AML-193 (cell line): Measurements from ENCODE around the gene CRISP1.
"Not testable (repeated sequence)": the region's sequence is repeated elsewhere in the genome, so short reads cannot be mapped to it uniquely, and the experiment has no call there.

ENCODE experiments used
- DNase-seq, 2 experiments: peaks; one replicate each; lab custom pipeline; 2025; lab: John Stamatoyannopoulos, UW

CRISP1 gene, protein sequence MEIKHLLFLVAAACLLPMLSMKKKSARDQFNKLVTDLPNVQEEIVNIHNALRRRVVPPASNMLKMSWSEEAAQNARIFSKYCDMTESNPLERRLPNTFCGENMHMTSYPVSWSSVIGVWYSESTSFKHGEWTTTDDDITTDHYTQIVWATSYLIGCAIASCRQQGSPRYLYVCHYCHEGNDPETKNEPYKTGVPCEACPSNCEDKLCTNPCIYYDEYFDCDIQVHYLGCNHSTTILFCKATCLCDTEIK

DNA sequence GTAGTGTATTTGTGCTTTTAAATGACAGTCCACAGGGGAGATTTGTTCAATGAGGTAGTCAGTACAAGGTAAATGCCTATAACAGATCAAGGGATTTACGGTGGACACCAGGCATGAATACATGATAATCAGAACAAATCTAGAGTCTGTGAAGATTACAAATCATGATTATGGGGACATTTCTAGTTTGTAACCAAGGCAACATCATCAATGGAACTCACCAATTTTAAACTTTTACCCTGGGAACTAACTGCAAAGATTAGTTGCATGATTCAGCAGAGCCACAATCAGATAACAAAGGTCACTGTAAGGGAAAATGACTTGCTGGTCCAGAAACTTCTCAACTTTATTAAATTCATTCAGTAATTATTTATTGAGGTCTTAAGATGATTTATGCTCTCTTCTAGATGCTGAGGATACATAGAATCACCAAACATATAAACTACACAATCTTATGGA, at the start of gene CRISP1:
CRISP1 (minus strand) TSS at position 51 of the 459 bp plus-strand sequence. CDS start 9,135 bp downstream, outside the sequence.
- no peak for DNase-seq

GRCh38 chr6:49915035-49915434, 48.7 kb upstream of the CRISP1 start:
- DNase-seq, result no peak

- DNase-seq, result no peak
Measured at GRCh38 chr6:49913636-49914375, 47.5 kb upstream of the CRISP1 start.

- no peak for DNase-seq
Measured at GRCh38 chr6:49912196-49912595, 45.9 kb upstream of the CRISP1 start.

- no peak for DNase-seq
Measured at GRCh38 chr6:49911252-49911651, 44.9 kb upstream of the CRISP1 start.

DNA sequence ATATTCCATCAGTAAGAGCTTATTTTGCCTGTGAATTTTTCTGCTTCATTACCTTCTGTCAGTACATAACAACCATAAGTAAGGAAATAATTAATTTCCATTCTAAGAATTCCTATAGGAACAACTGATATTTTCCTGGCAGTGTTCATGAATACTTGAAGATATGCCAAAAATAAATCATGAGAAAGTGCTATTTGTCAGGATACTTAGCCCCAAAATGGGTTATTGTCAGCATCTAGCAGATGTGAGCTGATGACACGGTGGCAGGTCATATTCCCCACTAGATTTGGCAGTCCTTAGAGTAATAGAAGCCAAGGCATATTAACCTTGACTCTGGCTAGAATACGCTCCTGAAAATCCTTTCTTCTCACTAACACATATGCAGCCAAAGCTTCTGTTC, 43.2 kb upstream of the CRISP1 start:
- no peak for DNase-seq

- DNase-seq, result no peak
Measured at GRCh38 chr6:49906526-49906925, 40.2 kb upstream of the CRISP1 start.

DNA sequence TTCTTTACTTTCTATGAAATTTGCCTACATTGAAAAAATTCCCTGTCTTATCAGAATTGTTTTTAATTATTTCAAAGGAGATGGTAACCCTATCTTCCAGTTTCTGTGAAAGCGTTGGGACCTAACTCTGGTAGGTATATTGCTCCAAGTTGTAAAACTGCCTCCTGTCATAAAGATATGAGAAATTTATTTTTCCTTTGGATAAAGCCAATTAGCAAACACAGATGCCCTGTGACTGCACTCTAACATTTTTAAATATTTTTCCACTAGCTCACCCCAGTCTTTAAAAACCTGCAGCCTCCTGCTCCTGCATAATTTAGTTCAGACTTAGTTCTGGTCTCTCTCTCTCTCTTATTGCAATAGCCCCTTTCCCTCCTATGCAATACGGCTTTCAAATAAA, 39.0 kb upstream of the CRISP1 start:
- no peak for DNase-seq

- no peak for DNase-seq
Measured at GRCh38 chr6:49902856-49903255, 36.5 kb upstream of the CRISP1 start.

DNA sequence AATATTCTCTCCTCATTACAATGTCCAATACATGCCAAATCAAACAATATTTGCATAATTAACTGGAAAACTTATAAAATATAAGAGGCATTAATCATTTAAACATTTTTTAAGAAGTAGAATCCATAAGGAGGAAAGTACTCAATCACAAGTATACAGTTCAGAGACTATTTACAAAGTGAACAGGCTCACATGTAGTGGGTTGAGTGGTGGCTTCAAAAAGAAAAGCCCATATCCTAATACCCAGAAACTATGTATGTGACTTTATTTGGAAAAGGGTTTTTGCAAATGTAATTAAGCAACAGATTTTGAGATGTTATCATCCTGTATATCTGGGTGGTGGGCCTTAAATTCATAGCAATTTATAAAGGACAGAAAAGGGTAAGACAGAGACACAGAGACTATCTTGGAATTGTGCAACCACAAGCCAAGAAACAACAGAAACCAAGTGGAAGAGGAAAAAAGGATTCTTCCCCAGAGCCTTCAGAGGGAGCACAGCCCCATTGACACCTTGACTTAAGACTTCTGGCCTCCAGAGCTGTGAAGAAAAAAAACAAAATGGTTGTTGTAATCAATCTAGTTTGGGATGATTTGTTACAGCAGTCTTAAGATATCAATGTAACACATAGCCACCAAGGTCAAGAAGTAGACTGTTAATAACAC, 32.7 kb upstream of the CRISP1 start:
- DNase-seq, result no peak

GRCh38 chr6:49895553-49895952, 29.2 kb upstream of the CRISP1 start:
- not testable (repeated sequence) for DNase-seq

DNA sequence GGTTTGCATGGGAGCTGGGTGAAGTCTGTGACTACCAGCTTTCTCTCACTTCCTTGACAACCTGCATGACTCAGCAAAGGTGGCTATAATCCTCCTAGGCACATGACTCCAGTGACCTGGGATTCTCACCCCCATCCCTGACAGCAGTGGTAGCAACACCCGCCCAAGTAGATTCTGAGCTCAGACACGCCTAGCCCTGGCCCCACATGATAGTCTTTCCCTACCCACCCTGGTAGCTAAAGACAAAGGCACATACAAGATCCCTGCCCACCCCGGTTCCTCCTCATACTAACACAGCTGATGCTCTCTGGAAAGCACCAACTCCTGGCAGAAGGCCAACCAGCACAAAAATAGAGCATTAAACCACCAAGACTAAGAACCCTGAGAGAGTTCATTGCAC, 25.9 kb upstream of the CRISP1 start:
- DNase-seq, result no peak

DNA sequence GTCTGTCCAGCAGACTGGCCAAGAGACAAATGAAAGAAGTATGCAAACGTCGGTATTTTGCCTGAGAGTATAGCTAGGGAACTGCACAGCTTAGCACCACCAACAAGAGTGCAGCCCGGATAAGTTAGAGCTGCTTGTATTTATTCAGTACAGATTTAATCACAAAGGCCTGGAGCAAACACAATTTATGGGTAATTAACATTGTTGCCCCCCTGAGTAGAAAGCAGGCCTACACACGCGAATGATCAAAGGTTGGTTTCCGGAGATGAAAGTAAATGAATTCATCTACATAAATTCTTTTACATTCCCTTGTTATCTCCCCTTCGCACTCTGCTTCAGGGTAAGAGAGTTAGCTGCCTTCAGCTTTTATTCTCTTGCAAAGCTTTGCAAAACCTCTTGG, 24.7 kb upstream of the CRISP1 start:
- no peak for DNase-seq

- no peak for DNase-seq
Measured at GRCh38 chr6:49888742-49889431, 22.6 kb upstream of the CRISP1 start.

GRCh38 chr6:49868951-49869529, 2.7 kb upstream of the CRISP1 start:
- no peak for DNase-seq

GRCh38 chr6:49856282-49856681, 10.1 kb downstream of the CRISP1 start:
- DNase-seq, result no peak

DNA sequence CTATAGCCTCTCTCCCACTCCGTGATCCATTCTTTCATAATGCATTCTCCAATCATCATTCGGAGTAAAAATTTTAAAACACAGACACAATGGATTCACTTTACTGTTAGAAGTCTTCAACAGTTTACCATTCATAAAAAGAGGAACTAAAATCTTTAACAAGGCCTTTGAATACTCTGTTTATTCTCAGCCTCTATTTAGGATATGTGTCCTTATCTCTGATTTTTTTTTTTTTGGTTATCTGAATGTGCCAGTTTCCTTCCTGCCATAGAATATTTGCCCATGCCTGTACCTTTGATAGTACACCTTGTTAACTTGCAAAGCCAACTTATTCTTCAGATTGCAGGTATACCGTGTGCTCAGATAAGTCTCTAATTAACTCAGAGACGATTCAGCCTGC, 11.1 kb downstream of the CRISP1 start:
- DNase-seq, result no peak

- no peak for DNase-seq
Measured at GRCh38 chr6:49852975-49853374, 13.4 kb downstream of the CRISP1 start.

- DNase-seq, result peak; percentile 66 to 79
Measured at GRCh38 chr6:49849213-49849907, 17.0 kb downstream of the CRISP1 start.

GRCh38 chr6:49847673-49848072, 18.7 kb downstream of the CRISP1 start:
- DNase-seq, result no peak

GRCh38 chr6:49847014-49847413, 19.3 kb downstream of the CRISP1 start:
- DNase-seq, result no peak
